NT2/D1 (cell line): ENCODE measurements around the gene CABP2.

ENCODE experiments used
- SUZ12 ChIP-seq: IDR thresholded peaks from 2 replicates; pipeline ENCODE4 v1.6.1; 2011; ENCODE audit not compliant: insufficient read length, insufficient read depth; ENCODE audit errors: extremely low read depth
- YY1 ChIP-seq: IDR thresholded peaks from 2 replicates; pipeline ENCODE4 v1.6.1; 2011; ENCODE audit not compliant: insufficient read length, insufficient read depth
- ZNF274 ChIP-seq: IDR thresholded peaks from 2 replicates; pipeline ENCODE4 v1.6.1; 2011; ENCODE audit warnings: mild to moderate bottlenecking, low read depth, low read length

DNA sequence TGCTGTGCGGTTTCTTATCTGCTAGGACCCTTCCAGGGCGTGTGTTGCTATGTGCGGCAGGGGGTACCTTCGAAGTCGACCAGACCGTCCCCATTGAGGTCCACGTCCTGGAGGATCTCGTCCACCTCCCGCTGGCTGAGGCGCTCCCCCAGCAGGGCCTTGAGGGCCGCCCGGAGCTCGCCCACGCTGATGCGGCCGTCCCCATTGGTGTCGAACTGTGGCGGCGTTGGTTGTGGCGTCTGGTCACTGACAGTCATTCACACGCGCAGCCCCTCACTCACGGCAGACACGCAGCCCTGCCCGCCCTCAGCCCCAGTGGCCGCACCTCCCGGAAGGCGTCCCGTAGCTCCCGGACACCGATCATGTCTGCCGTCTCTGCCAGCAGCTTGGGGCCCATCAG, 3.5 kb downstream of the CABP2 start:
- TF ChIP-seq YY1, result no peak
- no peak for TF ChIP-seq ZNF274
- TF ChIP-seq SUZ12, result no peak
